ENCODE measurements around the gene ZBTB24.

DNA sequence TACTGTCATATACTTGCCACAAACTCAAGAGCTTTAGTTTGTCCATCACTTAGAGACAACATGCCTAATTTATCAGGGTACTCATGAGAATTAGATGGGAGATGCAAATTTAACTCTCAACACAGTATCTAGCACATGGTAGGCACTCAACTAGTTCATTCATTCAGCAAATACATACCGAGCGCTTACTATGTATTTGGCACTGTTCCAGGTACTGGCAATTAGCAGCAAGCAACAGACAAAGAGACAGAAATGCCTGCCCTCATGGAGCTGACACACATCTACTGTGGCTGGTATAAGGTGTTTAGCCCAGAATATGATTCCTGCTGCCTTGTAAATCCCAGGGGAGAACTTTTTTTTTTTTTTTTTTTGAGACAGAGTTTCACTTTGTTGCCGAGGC lies 32.2 kb downstream of the ZBTB24 start:
- TF ChIP-seq, protein P1, sequence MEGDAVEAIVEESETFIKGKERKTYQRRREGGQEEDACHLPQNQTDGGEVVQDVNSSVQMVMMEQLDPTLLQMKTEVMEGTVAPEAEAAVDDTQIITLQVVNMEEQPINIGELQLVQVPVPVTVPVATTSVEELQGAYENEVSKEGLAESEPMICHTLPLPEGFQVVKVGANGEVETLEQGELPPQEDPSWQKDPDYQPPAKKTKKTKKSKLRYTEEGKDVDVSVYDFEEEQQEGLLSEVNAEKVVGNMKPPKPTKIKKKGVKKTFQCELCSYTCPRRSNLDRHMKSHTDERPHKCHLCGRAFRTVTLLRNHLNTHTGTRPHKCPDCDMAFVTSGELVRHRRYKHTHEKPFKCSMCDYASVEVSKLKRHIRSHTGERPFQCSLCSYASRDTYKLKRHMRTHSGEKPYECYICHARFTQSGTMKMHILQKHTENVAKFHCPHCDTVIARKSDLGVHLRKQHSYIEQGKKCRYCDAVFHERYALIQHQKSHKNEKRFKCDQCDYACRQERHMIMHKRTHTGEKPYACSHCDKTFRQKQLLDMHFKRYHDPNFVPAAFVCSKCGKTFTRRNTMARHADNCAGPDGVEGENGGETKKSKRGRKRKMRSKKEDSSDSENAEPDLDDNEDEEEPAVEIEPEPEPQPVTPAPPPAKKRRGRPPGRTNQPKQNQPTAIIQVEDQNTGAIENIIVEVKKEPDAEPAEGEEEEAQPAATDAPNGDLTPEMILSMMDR (IDR thresholded peaks at IDR 0.05): no peak
- no peak for TF ChIP-seq POLR2A (IDR thresholded peaks at IDR 0.05)

Data from uterus (tissue), 2 donors.